ENCODE data around the gene HCRTR1.

The HCRTR1 gene

DNA sequence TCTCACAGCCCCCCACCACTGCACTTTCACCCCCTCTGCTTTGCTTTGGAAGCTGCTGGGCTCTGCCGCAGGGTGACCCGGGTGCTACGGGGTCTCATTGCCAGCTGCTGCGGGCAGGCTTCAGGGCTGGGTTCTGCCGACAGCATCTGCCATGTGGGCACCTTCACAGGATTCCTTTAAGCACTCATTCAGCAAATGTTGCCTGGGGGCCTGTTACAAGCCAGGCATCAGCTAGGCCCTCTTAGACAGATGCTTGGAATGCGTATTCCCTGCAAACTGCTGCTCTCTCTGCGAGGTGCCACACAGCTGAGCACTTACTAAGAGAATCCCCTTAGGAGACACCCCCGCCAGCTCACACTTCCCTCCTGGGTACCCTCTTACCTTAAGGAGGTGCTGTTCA is 57.1 kb downstream of the HCRTR1 start:
- TF ChIP-seq, protein P1, sequence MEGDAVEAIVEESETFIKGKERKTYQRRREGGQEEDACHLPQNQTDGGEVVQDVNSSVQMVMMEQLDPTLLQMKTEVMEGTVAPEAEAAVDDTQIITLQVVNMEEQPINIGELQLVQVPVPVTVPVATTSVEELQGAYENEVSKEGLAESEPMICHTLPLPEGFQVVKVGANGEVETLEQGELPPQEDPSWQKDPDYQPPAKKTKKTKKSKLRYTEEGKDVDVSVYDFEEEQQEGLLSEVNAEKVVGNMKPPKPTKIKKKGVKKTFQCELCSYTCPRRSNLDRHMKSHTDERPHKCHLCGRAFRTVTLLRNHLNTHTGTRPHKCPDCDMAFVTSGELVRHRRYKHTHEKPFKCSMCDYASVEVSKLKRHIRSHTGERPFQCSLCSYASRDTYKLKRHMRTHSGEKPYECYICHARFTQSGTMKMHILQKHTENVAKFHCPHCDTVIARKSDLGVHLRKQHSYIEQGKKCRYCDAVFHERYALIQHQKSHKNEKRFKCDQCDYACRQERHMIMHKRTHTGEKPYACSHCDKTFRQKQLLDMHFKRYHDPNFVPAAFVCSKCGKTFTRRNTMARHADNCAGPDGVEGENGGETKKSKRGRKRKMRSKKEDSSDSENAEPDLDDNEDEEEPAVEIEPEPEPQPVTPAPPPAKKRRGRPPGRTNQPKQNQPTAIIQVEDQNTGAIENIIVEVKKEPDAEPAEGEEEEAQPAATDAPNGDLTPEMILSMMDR (IDR thresholded peaks at IDR 0.05; ENCODE audit: low read depth, low read length, missing control alignments): no peak
- no peak for DNase-seq (ENCODE audit: low read depth)
- H3K4me3 ChIP-seq (ENCODE audit: low read depth, low read length): no peak overlapping the region

DNA sequence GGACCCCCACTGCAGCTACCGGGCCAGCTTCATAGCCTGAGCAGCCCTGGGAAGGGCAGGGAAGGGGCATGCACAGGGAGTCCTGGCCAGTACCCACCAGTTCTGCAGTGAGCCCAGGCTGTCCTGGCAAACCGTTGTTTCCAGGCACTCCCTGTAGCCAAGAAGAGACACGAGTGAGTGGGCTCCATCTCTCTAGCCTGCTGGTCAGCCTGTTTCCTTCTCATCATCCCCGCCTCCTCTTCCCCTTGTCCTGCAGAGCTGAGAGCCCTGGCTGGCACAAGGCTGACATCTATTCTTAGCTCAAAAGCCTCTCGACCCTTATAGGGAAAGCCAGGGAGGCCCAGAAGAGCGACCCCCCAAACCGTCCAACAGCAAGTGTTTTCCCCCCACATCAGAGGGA is 57.7 kb downstream of the HCRTR1 start:
- TF ChIP-seq, protein P1 (IDR thresholded peaks at IDR 0.05; ENCODE audit: low read depth, low read length, missing control alignments): no peak
- H3K4me3 ChIP-seq (ENCODE audit: low read depth, low read length): no peak overlapping the region
- no peak for DNase-seq (ENCODE audit: low read depth)

DNA sequence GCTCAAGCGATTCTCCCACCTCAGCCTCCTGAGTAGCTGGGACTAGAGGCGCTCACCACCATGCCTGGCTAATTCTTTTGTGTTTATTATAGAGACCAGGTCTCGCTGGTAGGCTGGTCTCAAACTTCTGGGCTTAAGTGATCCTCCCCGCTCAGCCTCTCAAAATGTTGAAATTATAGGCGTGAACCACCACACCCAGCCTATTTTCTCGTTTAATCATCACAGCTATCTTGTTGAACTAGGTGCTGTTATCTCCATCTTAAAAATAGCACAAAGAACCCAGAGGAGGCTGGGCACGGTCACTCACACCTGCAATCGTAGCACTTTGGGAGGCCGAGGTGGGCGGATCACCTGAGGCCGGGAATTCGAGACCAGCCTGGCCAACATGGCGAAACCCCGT is 58.3 kb downstream of the HCRTR1 start:
- no peak for DNase-seq (ENCODE audit: low read depth)
- TF ChIP-seq, protein P1 (IDR thresholded peaks at IDR 0.05; ENCODE audit: low read depth, low read length, missing control alignments): no peak
- H3K4me3 ChIP-seq (ENCODE audit: low read depth, low read length): no peak overlapping the region

Data from GM12864 (cell line).